Skin of body (tissue), 2 donors: ENCODE results near the gene IKZF2. TPM values are rescaled to one million over a fixed set of nuclear protein-coding genes. Genes with fewer than 3 reads are reported as not detected.

Experiments
- DNase-seq: peaks from one replicate; lab custom pipeline; 2025; lab: John Stamatoyannopoulos, UW
- total RNA-seq: library from RNA; depleted of rRNA; stranded (reverse); fragments of >200 nt; gene quantifications from one replicate; pipeline ENCODE4 v1.2.3, GENCODE V29; 2014

IKZF2 gene
- total RNA-seq, 1 donor from 2014 or later, result 4.4 TPM

DNA sequence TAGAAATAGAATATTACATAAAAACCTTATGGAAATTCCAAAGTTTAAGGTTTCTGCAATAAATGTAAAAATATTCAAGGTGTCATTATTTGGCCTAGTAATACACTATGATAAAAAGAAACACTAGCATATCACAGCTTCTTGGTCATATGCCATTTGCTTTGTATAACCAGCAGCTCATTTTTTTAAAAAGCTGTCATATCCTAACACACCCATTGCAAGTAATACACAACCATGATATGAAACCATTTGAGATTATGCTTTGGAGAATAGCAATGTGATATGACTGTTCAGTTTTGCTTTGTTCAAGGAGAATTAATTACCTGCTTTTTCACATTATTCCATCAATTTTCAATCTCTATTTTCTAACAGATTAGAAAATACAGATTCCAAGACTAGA is 149.0 kb downstream of the IKZF2 start:
- DNase-seq, result no peak

DNA sequence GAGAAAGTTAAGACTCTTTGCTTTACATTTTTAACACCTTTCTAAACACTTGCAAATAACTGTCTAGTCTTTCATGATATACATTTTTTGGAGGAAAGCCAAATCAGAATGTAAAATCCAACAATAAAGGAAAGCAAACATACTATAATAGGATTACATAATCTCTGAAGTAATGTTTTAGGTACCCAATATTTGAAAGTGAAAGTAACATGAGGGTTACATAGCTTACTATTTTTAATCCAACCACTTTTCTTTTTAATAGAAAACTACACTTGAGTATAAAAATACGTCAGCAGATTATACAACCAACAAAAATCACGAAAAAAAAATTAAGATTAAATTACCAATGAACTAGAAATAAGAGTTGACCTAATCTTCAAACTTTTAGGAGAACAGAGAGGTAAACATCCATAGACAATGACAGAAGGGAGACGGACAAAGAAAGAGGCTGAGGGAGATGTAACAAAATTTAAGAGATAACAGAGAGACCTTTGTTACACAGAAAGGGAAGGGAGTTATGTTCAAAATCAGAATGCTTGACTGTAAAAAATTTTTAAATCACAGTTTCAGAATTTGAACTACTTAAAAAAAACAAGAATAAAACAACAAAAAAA is 150.0 kb downstream of the IKZF2 start:
- DNase-seq, result no peak

DNA sequence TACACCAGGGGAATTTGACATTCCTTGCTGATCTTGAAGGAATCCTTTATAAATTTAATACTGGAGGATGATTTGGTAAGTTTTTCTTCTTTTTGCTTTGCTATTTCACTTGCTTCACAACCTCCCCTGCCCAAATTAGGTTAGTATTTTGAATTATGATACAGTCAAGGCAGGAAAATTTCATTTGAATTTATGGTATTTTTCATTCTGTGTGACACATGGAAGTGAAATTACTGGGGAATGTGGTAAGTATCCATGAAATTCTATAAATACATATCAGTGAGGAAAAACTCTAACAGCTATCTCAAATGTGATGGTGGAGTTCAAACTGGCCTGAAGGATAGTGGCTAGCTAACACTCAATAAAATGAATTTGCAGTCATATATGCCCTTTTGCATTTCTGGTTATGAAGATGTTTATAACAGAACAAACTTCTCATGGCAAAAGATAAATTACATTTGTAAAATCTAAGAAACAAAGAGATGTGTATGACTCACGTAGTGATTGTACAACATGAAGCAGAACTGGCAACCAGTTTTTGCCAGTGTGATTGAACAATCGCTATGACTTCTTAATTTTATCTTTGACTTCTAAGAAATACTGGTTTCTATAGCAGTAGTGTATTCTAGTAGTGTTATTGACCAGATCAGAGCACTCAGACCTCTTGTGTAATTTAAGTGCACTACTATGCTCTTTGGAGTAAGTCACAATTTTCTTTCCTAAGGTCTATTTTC is 152.6 kb downstream of the IKZF2 start:
- no peak for DNase-seq

DNA sequence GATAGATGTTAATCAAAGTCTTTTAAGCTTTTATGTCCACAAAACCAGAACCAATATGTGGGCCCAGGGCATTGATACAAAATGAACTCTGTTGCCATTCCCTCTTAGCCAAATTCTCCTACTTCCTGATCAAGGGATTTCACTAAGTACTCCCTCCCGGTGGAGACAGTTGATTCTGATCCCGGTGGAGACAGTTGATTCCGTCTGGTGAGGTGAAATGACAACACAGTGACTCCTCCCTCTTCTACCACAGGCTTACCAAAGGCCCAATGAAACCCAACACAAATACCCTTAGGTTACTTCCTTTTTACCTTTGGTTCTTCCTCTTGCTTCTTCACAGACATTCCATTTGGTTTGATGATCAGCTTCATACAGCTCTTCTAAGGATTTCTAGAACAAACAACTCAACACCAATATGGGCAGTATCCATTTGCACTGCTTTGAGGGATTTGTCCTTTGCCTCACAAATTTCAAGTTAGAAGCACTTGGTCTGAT is 153.8 kb downstream of the IKZF2 start:
- DNase-seq, result no peak

DNA sequence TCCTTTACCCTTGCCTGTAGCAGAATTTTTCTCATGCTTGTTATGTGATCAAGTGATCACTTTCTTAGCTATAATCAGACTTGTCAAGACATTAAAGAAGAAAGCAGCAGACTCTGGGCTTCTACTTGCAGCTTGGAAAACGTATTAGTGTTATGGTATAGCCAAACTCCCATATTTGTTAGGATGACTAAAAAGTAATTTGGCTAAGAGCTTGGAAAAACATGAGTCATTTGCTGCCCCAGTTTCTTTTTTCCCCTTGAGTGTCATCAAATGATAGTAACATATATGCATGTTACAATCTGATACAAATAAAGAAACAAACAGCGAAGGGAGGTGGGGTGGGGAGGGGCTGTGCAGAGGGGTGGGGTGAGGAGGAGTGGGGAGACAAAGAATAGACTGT is 155.5 kb downstream of the IKZF2 start:
- DNase-seq, result no peak

DNA sequence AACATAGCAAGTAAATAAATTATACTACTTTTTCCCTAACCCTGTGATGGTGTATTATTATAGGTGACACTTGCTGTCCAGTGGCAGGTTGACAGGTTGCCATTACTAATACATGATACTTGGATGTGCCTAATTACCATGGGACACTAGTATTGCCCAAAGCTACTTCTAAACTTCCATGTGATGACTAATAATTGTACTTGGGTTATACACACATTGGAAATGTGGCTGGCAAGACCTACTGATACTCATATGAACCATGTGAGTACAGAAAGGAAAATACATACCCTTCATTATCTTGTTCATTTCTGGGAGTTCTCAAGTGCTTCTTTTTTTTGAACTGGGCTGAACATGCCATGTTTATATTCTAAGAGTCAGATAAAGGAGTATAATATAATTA is 156.4 kb downstream of the IKZF2 start:
- DNase-seq, result no peak

DNA sequence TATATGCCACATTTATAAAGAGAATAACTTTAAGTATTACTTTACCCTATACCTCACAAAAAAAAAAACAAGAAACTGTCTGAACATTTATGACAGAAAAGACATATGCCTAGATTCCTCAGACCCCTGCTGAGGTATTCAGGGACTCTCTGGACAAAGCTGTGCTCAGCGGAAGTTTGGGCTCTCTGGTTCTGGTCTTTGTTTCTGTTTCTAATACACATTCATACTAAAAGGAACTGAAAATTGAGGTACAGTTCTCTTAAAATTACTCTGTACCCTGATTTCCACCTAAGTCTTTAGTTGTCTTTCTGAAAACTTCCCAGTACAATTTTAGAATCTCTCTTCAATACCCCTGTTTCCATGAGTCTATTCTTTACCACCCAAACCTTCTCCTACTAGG is 160.3 kb downstream of the IKZF2 start:
- DNase-seq, result no peak

DNA sequence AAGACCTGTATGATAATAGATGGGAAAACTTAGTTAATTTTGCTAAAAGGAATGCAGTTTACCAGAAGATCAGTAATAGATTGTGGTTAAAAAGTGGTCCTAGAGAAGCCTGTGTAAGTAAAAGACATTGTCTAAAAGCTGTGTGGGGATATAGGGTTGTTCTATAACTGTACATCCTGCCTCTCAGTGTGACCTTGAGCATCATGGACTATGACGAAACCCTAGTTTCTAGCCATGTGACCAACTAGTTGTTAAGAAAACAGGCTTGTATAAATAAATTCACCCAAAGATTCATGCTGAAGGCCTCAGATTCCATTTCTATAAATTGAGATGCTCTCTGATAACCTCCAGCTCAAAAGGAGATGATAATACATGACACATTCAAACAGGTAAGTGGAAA is 160.7 kb downstream of the IKZF2 start:
- DNase-seq, result no peak

DNA sequence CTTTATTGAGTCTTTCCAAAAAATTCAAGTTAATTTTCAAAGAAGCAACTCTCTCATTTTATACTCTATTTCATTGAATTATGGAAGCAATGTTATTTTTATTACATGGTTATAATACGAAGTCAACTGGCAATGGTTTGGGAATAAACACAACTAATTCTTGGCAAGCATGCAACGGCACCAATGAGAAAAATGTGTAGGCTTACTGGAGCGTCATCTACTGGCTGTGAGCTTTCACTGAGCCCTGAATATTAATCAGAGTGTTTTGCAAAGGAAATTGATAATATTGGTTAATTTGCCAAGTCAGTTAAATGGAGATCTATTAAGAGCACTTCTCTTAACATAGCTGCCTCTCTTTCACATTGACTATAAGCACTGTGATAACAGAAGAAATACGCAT is 163.9 kb downstream of the IKZF2 start:
- no peak for DNase-seq

DNA sequence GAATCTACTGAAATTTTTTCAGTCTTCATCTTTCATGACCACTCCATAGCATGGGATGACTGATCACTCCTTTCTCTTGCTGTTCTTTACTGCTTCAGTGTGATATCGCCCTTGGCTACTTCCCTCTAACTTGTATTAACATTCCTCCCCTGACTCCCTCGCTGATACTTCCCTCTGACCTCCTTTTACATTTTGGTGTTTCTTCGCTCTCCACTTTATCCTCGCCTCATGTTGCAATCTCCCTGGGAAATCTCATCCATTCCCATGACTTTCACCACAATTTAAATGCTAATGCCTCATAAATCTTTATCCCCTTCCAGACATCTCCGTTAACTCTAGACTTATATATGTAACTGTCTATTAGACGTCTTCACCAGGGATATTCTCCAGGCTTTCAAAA is 167.3 kb downstream of the IKZF2 start:
- no peak for DNase-seq

DNA sequence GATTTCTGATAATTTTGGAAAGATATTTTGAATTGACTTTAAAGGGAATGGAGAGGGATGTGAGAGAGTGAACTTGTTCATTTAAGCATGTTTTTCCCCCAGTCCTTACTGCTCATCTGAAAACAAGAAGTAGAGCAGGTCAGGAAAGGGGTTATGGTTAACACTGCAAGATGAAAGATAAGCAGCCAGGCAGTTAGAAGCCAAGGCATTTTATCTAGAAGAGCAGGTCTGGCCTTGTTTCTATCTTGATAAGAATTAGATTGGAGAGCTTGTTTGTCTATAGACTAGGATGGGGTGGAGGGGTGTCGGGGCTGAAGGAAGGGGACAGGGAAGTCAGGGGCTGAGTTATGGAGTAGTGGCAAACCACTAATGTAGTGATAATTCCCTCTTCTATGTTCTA is 171.6 kb downstream of the IKZF2 start:
- DNase-seq, result no peak

DNA sequence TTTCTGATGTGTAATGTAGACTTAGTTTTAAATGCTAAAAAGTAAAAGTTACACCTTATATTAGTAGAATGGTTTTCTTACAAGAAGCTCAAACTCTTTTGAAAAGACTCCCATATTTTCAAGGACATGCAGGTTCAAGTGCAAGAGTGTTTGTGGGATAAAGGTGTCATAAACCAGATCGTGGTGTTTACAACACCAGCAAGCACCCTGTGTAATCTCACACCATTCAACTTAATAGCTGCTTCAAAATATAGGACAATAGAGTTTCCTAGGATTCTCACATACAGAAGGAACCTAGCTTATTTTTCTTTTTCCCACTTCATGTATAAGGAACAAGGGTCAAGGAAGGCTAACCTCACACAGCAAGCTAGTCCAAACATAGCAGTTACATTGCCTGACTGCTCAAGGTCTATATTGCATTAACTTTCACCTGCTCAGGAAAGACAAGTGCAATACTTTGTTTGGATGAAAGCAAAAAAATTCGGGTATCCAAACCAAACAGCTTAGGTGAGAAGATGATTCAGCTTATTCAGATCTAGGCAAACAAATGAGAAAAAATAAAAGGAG is 172.3 kb downstream of the IKZF2 start:
- no peak for DNase-seq

DNA sequence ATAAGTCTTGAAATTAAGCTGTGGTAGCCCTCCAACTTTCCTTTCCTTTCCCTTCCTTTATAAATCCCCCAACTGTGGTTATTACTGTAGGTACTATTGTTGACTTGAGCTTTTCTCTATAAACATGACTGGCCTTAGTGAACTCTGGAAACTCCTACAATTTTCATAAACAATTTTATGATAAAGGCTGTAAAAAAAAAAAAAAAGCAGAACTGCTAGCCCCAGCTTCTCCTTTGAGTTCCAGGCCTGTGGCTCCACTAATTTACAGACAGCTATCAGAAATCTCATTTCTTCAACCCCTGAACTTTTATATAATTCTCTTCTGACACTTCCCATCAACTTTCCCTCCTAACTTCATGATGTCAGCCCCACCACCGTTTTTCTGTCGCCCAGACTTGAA is 174.3 kb downstream of the IKZF2 start:
- no peak for DNase-seq

DNA sequence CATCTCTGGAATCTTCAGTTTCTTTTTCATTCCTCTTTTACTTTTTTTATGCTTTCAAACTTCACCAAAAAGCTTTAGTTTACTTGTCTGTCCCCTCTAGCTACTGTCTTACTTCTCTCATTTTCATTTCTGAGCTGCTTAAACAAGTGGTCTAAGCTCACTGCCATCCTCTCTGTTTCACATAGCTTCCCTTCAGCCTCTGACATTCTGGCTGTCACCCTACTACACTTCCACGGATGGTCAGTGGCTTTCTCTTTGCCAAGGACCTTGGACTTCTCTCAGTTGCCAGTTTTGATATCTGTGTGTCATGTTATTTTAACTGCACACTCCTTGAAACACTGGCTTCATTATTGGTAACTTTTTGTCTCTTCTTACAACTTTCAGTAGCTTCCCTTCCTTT is 176.1 kb downstream of the IKZF2 start:
- DNase-seq, result no peak

DNA sequence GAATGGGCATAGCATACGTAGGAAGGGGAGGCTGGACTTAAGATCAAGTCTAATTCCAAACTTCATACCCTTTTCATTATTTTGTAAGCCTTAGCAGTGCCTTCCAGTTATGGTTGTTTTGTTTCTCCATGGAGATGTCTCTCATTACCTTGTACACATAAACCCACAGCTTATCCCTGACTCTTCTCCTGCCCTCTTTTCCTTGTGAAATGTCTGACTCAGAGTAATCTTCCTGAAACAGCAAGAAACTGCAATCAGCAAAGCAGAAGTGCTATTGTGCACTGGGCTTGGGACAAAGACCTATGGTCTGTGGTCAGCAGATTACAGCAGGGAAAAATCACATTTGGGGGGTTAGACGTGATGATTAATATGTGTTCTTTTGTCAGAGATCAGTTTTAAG is 176.7 kb downstream of the IKZF2 start:
- no peak for DNase-seq

DNA sequence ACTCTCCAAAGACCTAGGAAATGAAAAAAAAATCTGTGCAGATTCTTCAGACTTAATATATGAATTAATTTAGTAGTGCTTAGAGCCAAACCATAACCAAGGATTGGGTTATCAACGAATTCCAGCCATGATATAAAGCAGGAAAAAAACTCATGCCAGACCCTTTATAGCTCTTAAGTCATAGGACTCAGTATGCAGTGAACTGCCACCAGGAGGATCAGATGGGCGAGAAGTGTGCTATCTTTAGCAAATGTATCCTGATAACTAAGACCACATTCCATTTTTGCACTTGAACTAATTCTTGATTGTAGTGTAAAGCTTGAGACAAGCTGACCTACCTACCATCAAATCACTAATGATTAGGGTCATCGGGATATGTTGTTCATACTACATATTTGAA is 178.1 kb downstream of the IKZF2 start:
- DNase-seq, result no peak

DNA sequence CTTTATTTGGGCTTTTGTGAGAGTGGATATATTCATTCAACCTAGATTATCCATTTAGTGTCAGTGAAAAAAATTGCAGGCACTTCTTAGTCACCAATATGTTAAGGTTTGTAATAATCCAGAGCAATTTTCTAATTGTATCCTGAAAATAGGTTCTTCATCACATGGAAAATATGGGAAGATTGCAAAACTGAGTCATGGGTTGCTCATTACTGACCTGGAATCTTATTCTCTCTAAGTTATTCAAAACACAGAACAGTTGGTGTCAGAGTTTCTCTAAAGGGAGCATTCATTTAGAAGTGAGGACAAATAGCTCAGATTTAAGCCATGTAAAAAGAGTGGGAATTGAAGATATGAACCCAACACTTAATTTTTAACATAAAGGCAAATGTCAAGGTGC is 181.3 kb downstream of the IKZF2 start:
- no peak for DNase-seq

DNA sequence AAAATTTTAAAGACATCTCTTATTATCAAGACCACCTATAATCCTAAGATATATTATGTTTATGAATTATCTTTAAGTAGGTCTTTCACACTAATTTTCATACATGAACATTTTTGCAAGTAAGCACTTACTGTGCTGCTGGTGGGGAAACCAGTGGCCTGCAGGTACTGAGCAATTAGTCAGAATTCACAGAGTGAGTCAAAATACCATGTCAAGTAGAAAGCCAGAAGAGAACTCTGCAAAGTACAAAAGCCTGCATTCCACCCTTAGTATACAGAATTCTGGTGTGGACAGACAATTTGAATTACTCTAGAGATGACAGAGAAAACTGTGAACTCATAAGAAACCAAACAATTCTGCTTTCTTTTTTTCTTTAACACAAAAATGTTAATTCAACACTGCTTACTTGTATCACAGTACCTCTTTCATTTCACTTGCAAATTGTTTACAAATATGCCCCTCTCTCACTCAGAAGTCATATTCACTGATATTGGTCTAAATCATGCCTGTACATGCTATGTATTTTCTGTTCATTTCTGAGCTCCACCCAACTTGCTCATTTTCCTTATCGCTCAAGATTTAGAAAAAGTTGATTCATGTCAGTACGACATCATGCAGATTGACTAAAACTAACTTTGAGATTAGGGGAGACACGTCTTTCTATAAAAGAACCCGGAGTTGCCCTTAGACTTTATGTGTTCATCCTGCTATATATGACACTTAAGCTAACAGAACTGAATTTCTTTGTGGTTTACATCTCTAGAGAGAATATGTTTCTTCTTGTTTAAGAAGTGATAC is 182.9 kb downstream of the IKZF2 start:
- no peak for DNase-seq

DNA sequence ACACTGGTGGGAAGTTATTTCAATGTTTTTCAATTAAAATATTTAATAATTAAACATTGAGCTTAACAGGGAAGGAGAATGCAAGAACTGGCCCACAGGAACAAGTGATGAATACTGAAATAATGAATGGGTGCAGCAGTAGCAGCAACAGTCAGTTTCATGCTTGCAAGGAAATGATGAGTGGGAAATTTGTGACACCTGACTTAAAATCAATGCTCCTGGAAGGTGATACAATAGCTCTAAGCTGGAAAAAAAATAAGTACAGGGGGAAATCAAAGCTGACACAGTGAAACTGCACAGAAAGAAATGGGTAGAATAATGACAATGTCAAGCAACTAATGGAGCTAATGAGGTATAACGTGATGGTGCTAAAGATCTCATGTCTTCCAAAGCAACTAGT is 184.5 kb downstream of the IKZF2 start:
- no peak for DNase-seq

DNA sequence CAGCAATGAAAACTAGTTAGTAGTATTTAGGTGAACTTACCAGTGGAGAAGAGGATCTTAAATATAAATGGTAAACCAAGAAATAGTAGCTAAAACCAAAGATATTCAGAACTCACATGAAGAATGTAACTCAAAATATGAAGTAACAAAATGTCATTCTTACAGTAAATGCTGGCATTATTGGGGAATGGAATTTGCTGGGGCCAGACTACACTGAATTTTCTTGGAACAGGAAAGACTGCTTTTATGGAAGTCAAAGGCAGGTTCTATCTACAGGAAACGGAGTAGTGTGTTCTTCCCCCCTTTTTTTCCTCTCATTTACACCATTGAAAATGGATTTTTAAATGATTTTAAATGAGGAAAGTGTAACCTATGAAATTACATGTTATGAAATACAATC is 188.7 kb downstream of the IKZF2 start:
- DNase-seq, result no peak

DNA sequence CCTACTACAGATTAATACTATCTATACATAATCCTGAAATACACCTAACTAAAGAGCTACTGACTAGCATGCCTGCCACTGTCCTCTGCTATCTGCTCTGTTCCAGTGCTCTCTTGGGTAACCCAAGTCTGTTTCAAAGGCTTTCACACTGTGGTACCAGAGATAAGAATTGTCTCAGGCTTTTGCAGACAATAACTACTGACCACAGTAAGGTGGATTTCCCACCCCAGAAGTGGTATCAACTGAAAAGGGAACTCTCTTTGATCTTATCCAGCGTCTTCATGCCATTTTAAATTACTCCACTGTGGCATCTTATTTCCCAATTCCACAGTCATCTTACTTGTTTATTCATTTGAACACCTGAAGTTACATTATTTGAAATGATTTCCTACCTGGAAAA is 190.2 kb downstream of the IKZF2 start:
- no peak for DNase-seq

DNA sequence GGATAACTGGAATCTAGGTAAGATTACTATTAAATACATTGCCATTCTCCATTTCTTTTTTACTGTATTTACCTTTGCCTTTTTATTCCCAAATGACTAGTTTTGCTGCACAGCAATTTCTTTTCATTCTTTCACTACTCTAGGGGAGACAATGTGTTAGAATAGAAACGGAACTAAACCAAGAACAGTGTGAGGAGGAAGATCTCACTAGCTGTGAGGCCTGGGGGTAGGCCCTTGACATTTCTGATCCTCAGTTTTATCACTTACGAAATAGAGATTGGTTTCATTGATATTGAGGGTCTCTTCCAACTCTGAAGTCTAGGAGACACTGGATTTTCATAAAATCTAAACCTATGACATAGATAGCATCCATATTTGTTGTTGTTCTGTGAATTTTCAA is 191.1 kb downstream of the IKZF2 start:
- DNase-seq, result no peak
